Measurements from ENCODE around the gene HLA-DQB2. TPM values are rescaled to one million over a fixed set of nuclear protein-coding genes. Genes with fewer than 3 reads are reported as not detected.

Gene HLA-DQB2
- total and polyA plus RNA-seq, 2 of the 8 experiments (the other 6 are each of a cell fraction or from before 2014, with no cell fraction given) = not detected

GRCh38 chr6:32741031-32741960 lies 22.0 kb downstream of the HLA-DQB2 start, which contains the start of gene HLA-DQA2 (continued):
- no peak for TF ChIP-seq E2F6 (IDR thresholded peaks at IDR 0.05)
